GM12878 (cell line): ENCODE results near the gene PTGES2. TPM values are rescaled to one million over a fixed set of nuclear protein-coding genes. Genes with fewer than 3 reads are reported as not detected.

Experiments used
- ATAC-seq: fragments of 200-7000 bp; cut with Tn5 transposase; 3 replicates; pipeline ENCODE4 v1.9.1; 2020; ENCODE audit warnings: mild to moderate bottlenecking, moderate library complexity
- BruUV-seq: library from RNA; stranded (reverse); fragments of 400-500 nt; replicated peaks from 2 replicates; lab custom pipeline; 2021; lab: Mats Ljungman, UMichigan
- CTCF ChIA-PET: fragments of 300-600 bp; sonication (Branson Sonifier 250); formaldehyde crosslinking; extraction: SDS; loops from one replicate; lab custom pipeline; 2021; ENCODE audit warnings: inconsistent platforms; lab: Yijun Ruan, JAX
- POLR2A ChIA-PET: fragments of 350-600 bp; formaldehyde crosslinking; extraction: SDS; loops from one replicate; lab custom pipeline; 2021; ENCODE audit warnings: inconsistent platforms; lab: Charles Lee
- RAD21 ChIA-PET: fragments of 300-600 bp; sonication (Branson Sonifier 250); formaldehyde crosslinking; loops from one replicate; lab custom pipeline; 2023; ENCODE audit warnings: antibody characterized with exemption; ENCODE audit not compliant: unreplicated experiment; lab: Charles Lee
- SMC1A ChIA-PET: fragments of 300-600 bp; sonication (Branson Sonifier 250); formaldehyde crosslinking; loops from one replicate; lab custom pipeline; 2023; ENCODE audit not compliant: unreplicated experiment, uncharacterized antibody; lab: Charles Lee
- DNase-seq: peaks from one replicate; pipeline ENCODE4 v3.0.0-alpha.2; 2011; ENCODE audit warnings: low read depth, low spot score
- FAIRE-seq: peaks from 3 replicates; lab custom pipeline; 2011; peaks lifted over from hg19 to GRCh38; lab: Jason Lieb, UNC
- H2AFZ ChIP-seq: 2 replicates; pipeline ENCODE4 v1.6.0; 2011; ENCODE audit warnings: low read depth, low read length, control low read depth; ENCODE audit not compliant: control insufficient read depth
- H3K27ac ChIP-seq: 2 replicates; pipeline ENCODE4 v1.5.1; 2011; ENCODE audit warnings: control low read depth; ENCODE audit not compliant: control insufficient read depth, insufficient read depth
- H3K27me3 ChIP-seq, 2 experiments: replicated peaks in 1 of 2; 2 replicates each; pipeline versions ENCODE4 v1.6.0 to v1.6.1; 2011; ENCODE audit warnings: low read length in 1 of 2; ENCODE audit not compliant: control insufficient read depth in 2 of 2, insufficient read depth in 2 of 2
- H3K36me3 ChIP-seq, 2 experiments: 2 replicates each; pipeline ENCODE4 v1.5.1; 2011; ENCODE audit warnings: low read length in 1 of 2; ENCODE audit not compliant: control insufficient read depth in 2 of 2, insufficient read depth in 2 of 2
- H3K4me1 ChIP-seq: 2 replicates; pipeline ENCODE4 v1.6.1; 2011; ENCODE audit warnings: mild to moderate bottlenecking, low read length, moderate library complexity, mixed read lengths; ENCODE audit not compliant: control insufficient read depth, insufficient read depth
- H3K4me2 ChIP-seq: 2 replicates; pipeline ENCODE4 v1.6.0; 2011; ENCODE audit warnings: control low read depth; ENCODE audit not compliant: control insufficient read depth, insufficient read depth
- H3K4me3 ChIP-seq: fragments of 200-600 bp; sonication (generic); 2 replicates; pipeline ENCODE4 v1.5.1; 2016
- H3K79me2 ChIP-seq: 2 replicates; pipeline ENCODE4 v1.6.0; 2011; ENCODE audit warnings: low read length; ENCODE audit not compliant: control insufficient read depth, insufficient read depth
- H3K9ac ChIP-seq: 2 replicates; pipeline ENCODE4 v1.8.0; 2011; ENCODE audit warnings: low read length, control low read depth, mixed read lengths; ENCODE audit not compliant: control insufficient read depth, insufficient read depth
- H3K9me3 ChIP-seq: replicated peaks from 3 replicates; pipeline ENCODE4 v1.5.1; 2011; ENCODE audit warnings: mild to moderate bottlenecking, low read length; ENCODE audit not compliant: control insufficient read depth, insufficient read depth
- H4K20me1 ChIP-seq: 2 replicates; pipeline ENCODE4 v1.6.0; 2011; ENCODE audit not compliant: control insufficient read depth, insufficient read depth
- CBFB ChIP-seq: IDR thresholded peaks from 2 replicates; pipeline ENCODE4 v1.6.1; 2016; ENCODE audit warnings: antibody characterized with exemption, low read depth
- CBX3 ChIP-seq: fragments of 200-600 bp; sonication (generic); IDR thresholded peaks from 2 replicates; pipeline ENCODE4 v1.6.1; 2016; ENCODE audit warnings: low read depth, borderline replicate concordance
- CEBPB ChIP-seq, 2 experiments: fragments of 150-350 bp in 1 of 2; IDR thresholded peaks; 2 replicates each; pipeline ENCODE4 v1.6.1; 2012 to 2014; ENCODE audit warnings: low read depth in 2 of 2, low read length in 2 of 2, borderline replicate concordance in 1 of 2, inconsistent platforms in 1 of 2
- KLF5 ChIP-seq: fragments of 450-650 bp; IDR thresholded peaks from 2 replicates; pipeline ENCODE4 v1.6.1; 2014; ENCODE audit warnings: mild to moderate bottlenecking; ENCODE audit not compliant: partially characterized antibody
- NRF1 ChIP-seq: conservative IDR thresholded peaks from 2 replicates; pipeline ENCODE4 v1.6.1; 2011; ENCODE audit warnings: mild to moderate bottlenecking, low read depth, low read length, improper control_type of control experiment
- POLR2A ChIP-seq: IDR thresholded peaks from 2 replicates; pipeline ENCODE4 v1.6.1; 2011; ENCODE audit warnings: low read depth, mild to moderate bottlenecking, low read length
- SMAD5 ChIP-seq: IDR thresholded peaks from 2 replicates; pipeline ENCODE4 v1.6.1; 2016; ENCODE audit warnings: antibody characterized with exemption, low read depth
- YBX1 ChIP-seq: fragments of 450-650 bp; IDR thresholded peaks from 2 replicates; pipeline ENCODE4 v1.6.1; 2016; ENCODE audit warnings: antibody characterized with exemption
- WGBS: methylation state at CpG from one replicate; pipeline ENCODE4 v1.1.6; 2016; ENCODE audit warnings: low lambda C conversion rate; ENCODE audit not compliant: insufficient replicate concordance, insufficient coverage; ENCODE audit errors: missing lambda C conversion rate; 5-methylcytosine and 5-hydroxymethylcytosine counted together
- in situ Hi-C: fragments of 300-500 bp; cut with MboI; formaldehyde crosslinking; loops from 9 replicates; pipeline ENCODE4 v1.14.3; 2018; ENCODE audit warnings: mixed read lengths
- intact Hi-C: fragments of 100-400 bp; cut with micrococcal nuclease; formaldehyde crosslinking; loops from one replicate; pipeline ENCODE4 v1.14.2; 2022; ENCODE audit not compliant: unreplicated experiment
- polyA plus RNA-seq, 11 experiments: library from polyadenylated mRNA; depleted of rRNA in 4 of 11; unstranded in 6 of 11; stranded (reverse) in 5 of 11; fragments of >200 nt; fragmentation: Nextera tagmentation in 4 of 11; fragmentation: Illumina TruSeq in 1 of 11; extraction: Ambion mirVana in 4 of 11; extraction: Trizol in 1 of 11; gene quantifications; 1 replicate in 1 of 11; 2 replicates in 10 of 11; pipeline versions ENCODE4 v1.2.1 to v1.2.3, GENCODE V29; 2011 to 2016; ENCODE audit warnings: inconsistent platforms in 2 of 11, missing spikeins in 2 of 11, low read depth in 1 of 11
- total RNA-seq, 4 experiments: library from RNA; depleted of rRNA in 3 of 4; stranded (reverse); fragments of >200 nt in 3 of 4; fragmentation: Illumina TruSeq in 1 of 4; extraction: Trizol in 1 of 4; gene quantifications; 2 replicates each; pipeline versions ENCODE4 v1.2.1 to v1.2.3, GENCODE V29; 2013 to 2021
- TF ChIP-seq, protein P1 (sequence below): IDR thresholded peaks from 2 replicates; pipeline ENCODE4 v1.6.1; 2012; ENCODE audit warnings: improper control_type of control experiment, low read depth, low read length; ENCODE audit not compliant: insufficient replicate concordance

Gene PTGES2
- total and polyA plus RNA-seq, 10 of the 15 experiments (the other 5 are each of a cell fraction or from before 2014, with no cell fraction given): 2.1 to 141 (median 99.1) TPM

DNA sequence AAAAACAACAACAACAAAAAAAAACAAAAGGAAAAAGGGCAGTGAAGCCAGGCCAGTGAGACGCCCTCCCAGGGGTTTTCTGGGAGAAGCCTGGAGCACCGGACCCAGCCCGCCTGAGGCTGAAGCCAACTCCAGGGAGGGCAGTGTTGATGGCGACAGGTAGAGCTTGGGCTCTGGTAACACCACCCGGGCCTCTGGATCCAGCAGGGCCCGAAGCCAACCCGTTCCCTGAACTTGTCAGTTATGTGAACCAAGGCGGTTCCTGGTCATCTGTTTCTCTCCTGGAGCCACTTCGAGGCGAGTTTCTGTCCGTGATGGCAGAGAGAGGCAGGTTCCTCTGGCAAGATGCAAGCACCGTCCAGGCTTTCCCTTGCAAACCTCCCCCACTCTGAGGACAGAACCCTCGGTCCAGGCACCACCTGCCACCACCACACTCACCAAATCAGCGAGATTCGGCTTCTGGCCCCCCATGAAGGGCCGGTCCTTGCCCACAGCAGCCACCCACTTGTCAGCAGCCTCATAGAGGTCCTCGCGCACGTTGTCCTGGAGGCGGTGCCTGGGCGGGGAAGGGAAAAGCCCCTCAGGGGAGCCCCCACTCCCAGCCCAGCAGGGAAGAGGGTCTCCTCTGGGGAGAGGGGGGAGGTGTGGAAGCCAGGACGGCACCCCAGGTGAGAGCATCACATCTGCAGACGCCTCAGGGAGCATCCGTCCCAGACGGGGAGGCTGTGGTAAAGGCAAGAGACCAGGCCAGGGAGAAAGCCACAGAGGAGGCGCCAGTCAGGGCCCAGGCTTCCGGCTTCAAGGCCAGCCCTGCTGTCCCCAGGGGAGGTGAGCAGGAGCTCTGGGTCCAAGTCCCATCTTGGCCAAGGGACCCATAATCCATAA, 5.4 kb downstream of the PTGES2 start:
- H3K27ac ChIP-seq: no peak overlapping the region
- FAIRE-seq (no peak), ATAC-seq (no peak)
- ChIA-PET RAD21 (no interaction called here), POLR2A (no interaction called here)
- H3K79me2 ChIP-seq: peaks cover 26% of the 10 kb centered on the region
- no peaks in the 10 kb centered on the region for H4K20me1 ChIP-seq
- no peaks in the 10 kb centered on the region for H3K9me3 ChIP-seq
- peaks cover 7% of the 10 kb centered on the region; the same call in 1 of the 2 replicates for H3K4me1 ChIP-seq
- BruUV-seq: no TSS peak
- in situ Hi-C loops: no loop called here
- 89% methylated on average over 26 of the region's 27 CpGs for WGBS
- TF ChIP-seq YBX1: no peak
- TF ChIP-seq POLR2A: 0 out of 2 replicates have a peak, but pooled peaks have one; percentile 17
- TF ChIP-seq, all 136 proteins: peak for 1
- ChIA-PET CTCF (no interaction called here), SMC1A (no interaction called here)
- Histone ChIP-seq H3K4me2 (no peak overlapping the region), H2AFZ (no peak overlapping the region), H3K4me3 (no peak overlapping the region), H3K27me3 (no peaks in the 10 kb centered on the region), H3K36me3 (peaks cover 8 to 22% of the 10 kb centered on the region in 2 experiments; a peak in 3 of 4 replicates), H3K9ac (no peak overlapping the region)
- no peak for DNase-seq
- intact Hi-C loops: no loop called here

DNA sequence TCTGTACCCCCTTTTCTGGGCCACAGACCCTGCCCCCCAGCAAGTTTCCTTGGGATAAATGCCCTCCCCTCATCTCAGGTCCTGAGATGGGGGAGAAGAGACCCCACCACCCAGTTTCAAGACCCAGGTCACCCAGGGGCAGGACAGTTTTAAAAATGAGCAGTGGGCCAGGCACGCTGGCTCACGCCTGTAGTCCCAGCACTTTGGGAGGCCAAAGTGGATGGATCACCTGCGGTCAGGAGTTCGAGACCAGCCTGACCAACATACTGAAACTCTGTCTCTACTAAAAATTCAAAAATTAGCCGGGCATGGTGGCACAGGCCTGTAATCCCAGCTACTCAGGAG, 6.1 kb downstream of the PTGES2 start:
- TF ChIP-seq CBFB (no peak), NRF1 (no peak), KLF5 (no peak), CBX3 (no peak), SMAD5 (no peak), CEBPB (IDR thresholded peaks at IDR 0.05; ENCODE audit: borderline replicate concordance in 1 of 2, low read depth in 2 of 2, low read length in 2 of 2) (no peak)
- TF ChIP-seq, protein P1, sequence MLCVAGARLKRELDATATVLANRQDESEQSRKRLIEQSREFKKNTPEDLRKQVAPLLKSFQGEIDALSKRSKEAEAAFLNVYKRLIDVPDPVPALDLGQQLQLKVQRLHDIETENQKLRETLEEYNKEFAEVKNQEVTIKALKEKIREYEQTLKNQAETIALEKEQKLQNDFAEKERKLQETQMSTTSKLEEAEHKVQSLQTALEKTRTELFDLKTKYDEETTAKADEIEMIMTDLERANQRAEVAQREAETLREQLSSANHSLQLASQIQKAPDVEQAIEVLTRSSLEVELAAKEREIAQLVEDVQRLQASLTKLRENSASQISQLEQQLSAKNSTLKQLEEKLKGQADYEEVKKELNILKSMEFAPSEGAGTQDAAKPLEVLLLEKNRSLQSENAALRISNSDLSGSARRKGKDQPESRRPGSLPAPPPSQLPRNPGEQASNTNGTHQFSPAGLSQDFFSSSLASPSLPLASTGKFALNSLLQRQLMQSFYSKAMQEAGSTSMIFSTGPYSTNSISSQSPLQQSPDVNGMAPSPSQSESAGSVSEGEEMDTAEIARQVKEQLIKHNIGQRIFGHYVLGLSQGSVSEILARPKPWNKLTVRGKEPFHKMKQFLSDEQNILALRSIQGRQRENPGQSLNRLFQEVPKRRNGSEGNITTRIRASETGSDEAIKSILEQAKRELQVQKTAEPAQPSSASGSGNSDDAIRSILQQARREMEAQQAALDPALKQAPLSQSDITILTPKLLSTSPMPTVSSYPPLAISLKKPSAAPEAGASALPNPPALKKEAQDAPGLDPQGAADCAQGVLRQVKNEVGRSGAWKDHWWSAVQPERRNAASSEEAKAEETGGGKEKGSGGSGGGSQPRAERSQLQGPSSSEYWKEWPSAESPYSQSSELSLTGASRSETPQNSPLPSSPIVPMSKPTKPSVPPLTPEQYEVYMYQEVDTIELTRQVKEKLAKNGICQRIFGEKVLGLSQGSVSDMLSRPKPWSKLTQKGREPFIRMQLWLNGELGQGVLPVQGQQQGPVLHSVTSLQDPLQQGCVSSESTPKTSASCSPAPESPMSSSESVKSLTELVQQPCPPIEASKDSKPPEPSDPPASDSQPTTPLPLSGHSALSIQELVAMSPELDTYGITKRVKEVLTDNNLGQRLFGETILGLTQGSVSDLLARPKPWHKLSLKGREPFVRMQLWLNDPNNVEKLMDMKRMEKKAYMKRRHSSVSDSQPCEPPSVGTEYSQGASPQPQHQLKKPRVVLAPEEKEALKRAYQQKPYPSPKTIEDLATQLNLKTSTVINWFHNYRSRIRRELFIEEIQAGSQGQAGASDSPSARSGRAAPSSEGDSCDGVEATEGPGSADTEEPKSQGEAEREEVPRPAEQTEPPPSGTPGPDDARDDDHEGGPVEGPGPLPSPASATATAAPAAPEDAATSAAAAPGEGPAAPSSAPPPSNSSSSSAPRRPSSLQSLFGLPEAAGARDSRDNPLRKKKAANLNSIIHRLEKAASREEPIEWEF: no peak
- TF ChIP-seq, all 136 proteins: peak for 0
- POLR2A ChIA-PET: no interaction called here
- Histone ChIP-seq H3K4me1 (peaks cover 10% of the 10 kb centered on the region), H3K4me2 (no peak overlapping the region), H3K9ac (no peak overlapping the region), H3K36me3 (peaks cover 8 to 22% of the 10 kb centered on the region in 2 experiments; a peak in 3 of 4 replicates), H3K79me2 (peaks cover 20% of the 10 kb centered on the region), H3K27me3 (no peaks in the 10 kb centered on the region), H3K4me3 (no peak overlapping the region), H4K20me1 (no peaks in the 10 kb centered on the region), H3K9me3 (no peaks in the 10 kb centered on the region), H2AFZ (no peak overlapping the region), H3K27ac (no peak overlapping the region)
- in situ Hi-C loops (no loop called here), intact Hi-C loops (no loop called here)
- SMC1A ChIA-PET: no interaction called here
- CTCF ChIA-PET: no interaction called here
- BruUV-seq: no TSS peak
- FAIRE-seq: no peak
- DNase-seq: no peak
- WGBS: 72% methylated on average over 5 of the region's 5 CpGs
- no peak for ATAC-seq
- RAD21 ChIA-PET: no interaction called here
